SK-N-DZ (cell line): Measurements from ENCODE around the gene HLA-B.
"Not testable (repeated sequence)": the region's sequence is repeated elsewhere in the genome, so short reads cannot be mapped to it uniquely, and the experiment has no call there.

Experiments
- DNase-seq: peaks from one replicate; pipeline ENCODE4 v3.0.0-alpha.2; 2015; ENCODE audit warnings: low spot score

HLA-B gene

DNA sequence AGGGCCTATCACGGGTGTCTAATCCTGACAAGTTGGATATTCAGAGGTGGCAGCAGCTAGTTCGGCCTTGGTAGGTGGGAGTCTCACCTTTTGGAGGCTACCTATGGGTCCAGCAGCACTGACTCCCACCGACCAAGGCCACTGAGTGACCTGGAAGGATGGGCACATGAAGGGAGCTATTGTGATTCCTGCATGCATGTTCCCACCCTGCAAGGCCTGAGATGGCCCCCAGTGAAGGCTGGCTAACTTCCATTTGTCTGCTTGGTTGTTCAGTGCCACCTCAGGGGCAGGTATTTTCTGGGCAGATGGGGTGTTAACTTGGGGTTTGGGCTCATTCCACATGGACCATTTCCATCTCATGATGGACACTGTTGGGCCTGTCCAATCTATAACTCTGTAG lies 28.1 kb upstream of the HLA-B start:
- DNase-seq, result no peak

DNA sequence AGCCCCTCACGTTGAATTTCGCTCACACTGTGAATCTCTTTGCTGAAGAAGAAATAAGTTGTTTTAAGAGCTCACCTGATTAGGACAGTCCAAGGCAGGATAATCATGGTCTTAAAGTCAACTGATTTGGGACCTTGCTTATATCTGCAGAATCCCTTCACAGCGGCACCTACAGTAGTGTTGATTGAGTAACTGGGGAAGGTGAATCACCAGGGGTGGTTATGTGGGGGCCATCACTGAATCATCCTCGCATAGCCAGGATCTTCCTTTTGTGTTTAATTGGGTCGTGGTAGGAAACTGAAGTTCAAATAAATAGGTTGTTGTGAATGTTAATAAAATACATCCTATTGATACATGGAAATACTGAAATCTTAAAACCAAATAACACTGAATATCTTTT lies 26.2 kb upstream of the HLA-B start:
- DNase-seq, result no peak

- no peak for DNase-seq
Measured at GRCh38 chr6:31381666-31382065, 24.7 kb upstream of the HLA-B start.

DNA sequence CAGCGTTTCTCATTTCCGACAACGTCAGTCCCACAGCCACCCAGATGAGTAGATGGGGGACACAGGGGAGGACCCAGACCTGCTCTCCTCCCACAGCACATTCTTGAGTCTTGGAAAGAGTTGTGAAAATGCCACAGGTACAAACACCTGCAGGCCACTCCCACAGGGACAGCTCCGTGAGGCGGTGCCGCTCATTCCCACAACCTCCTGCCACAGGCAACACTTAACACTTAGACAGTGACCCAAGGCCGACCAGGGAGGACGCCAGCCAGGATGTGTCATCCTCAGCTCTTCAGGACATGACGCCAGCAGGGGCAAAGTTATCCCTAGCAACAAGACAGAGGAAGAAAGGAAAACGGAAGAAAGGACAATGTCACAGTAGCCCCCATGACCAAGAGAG lies 22.9 kb upstream of the HLA-B start:
- DNase-seq, result no peak

DNA sequence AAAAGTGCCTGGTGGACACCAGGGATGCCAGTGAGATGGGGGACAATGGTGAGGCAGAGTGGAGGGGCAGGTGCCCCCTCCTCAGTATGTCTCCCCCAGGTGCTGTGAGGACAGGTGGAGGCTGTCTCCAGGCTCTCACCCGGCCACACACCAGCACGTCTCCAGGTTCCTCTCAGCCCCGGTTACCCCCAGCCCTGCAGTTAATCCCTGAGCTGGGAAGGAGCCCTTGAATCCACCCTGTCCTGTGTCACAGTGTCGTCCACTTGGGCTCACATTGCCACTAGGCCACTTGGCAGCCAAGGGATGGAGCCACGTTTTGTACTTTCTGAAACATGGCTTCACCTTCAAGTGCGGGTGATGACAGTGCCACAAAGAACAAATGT lies 21.7 kb upstream of the HLA-B start:
- no peak for DNase-seq

GRCh38 chr6:31378062-31378720 lies 21.2 kb upstream of the HLA-B start:
- DNase-seq, result no peak

GRCh38 chr6:31377029-31377428 lies 20.1 kb upstream of the HLA-B start:
- no peak for DNase-seq

DNA sequence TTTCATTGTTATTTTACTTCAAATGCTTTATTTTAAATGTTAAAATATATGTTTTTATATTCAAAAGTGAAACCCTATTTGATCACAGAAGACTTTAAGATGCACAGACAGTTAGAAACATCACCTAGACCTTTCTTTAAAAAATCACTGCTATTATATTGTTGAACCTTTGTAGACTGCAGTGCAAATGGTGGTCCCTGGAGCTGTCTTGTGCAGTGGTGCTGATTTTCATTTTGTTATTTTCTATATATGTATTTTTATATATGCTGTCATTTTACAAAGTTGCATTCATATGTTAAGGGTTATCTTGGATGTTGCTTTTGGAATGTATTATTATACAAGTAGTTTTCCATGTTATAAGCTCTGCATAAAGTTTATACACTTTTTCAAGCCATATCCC lies 18.7 kb upstream of the HLA-B start:
- DNase-seq, result no peak

- not testable (repeated sequence) for DNase-seq
Measured at GRCh38 chr6:31374118-31374517, 17.1 kb upstream of the HLA-B start.

DNA sequence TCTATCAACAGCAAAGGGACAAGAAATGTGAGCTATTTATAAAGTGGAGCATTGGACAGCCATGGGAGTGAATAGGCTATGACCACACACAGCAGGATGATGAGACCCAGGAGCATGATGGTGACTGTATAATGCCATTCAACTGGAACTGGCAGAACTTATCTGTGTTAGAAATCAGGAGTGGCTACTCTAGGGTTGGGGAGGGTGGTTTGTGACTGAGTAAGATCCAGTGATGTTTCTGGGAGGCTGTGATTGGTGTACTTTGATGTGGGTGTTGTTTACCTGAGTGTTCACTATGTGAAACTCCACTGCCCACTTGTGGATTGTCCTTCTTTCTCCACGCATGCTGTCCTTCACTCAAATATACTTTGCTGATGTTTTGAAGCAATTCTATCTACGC lies 11.5 kb upstream of the HLA-B start:
- no peak for DNase-seq

DNA sequence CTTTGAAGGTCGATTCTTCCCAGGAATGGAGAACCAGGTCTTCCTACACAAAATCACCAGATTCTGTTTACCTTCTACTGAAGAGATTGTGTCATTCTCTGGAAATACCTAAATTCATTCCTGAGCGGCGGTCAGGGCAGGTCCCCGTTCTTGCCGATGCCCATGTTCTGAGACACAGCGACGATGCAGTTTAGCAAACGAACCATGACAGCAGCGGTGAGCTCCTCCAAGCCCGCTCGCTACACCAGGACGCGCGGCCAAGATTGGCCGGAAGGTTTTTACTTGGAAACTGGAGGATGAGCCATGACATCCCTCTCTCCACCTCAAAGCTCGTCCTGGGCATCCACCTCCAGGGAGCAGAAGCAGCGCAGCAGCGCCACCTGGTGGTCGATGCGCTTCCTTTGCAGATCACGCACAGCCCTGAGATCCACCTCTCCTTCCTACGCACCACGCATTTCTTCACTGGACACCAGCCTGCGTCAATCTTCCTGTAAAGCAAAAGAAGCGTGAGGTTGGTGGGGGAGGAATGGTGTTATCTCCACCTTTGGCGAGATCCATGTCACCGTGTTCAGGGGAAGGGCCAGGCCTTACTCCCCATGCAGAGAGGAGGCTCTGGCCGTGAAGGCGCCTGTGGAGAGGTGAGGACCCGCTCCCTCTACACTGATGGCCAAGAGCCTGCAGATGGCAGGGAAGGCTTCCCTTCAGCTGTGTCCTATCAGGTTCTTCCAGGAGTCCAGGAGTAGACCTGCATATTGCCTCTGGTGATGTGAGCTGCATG lies 9.9 kb upstream of the HLA-B start:
- DNase-seq, result peak; percentile 77

- no peak for DNase-seq
Measured at GRCh38 chr6:31365864-31366263, 8.9 kb upstream of the HLA-B start.

DNA sequence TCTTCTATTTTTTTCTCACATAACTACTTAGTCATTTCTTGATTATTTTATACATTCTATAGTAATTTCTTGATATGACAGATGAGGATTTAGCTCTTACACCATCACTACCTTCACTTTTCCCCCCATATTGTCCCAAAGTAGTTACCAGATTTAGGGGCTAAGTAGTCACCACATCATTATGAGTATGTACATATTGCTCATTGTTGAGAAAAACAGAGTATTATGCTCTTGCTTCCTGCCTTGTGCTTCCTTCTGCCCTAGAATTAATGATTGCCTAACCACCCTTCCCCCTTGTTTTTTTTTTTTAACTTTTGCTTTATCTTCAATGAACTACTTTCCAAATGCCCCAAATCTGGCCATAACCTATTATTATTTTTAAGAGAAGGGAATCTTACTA lies 6.8 kb upstream of the HLA-B start:
- no peak for DNase-seq

DNA sequence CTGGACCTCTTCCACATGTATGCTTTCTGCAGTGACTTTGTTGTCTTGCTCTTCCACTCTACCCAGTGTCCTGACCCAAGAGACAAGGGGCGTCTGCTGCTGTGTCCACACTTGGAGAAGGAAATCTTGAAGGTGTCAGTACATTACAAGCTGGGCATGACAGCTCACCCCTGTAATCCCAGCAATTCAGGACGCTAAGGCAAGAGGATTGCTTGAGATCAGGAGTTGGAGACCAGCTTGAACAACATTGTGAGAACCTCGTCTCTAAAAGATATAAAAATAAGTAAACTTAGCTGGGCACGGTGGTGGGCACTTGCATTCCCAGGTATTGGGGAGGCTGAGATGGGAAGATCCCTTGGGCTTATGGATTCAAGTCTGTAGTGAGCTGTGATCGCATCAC lies 5.8 kb upstream of the HLA-B start:
- no peak for DNase-seq

DNA sequence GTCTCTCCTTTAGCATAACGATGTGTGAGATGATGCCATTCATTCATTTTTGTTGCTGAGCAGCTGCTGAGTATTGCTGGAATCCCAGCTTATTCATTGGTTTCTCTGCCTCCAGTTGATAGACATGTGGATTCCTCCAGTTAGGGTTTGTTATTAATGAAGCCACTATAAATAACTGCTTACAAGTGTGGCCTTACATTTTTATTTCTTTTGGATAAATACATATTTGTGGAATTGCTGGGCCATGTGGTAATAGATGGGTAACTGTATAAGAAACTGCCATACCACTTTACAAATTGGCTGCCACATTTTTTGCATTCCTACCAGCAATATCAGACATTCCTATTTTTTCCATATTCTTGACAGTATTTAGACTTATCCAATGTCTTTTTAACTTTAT lies 2.6 kb upstream of the HLA-B start:
- no peak for DNase-seq

DNA sequence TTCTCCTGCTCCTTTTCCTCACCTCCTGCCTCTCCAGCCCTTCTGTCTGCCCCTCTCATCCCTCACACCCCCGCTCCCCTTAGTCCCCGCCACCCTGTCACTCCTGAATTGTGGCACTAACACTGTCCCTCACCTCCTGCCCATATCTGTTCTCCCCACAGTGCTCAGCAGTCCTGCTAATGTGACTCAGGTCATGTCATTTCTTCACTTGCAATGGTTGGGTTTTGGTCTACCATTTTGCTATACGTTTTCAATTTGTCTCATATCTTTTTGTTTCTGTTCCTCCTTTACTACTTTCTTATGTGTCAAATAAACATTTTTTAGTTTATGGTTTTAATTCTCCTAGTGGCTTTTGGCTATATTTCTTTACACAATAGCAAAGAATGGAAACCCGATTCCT lies 1.3 kb upstream of the HLA-B start:
- DNase-seq, result no peak

DNA sequence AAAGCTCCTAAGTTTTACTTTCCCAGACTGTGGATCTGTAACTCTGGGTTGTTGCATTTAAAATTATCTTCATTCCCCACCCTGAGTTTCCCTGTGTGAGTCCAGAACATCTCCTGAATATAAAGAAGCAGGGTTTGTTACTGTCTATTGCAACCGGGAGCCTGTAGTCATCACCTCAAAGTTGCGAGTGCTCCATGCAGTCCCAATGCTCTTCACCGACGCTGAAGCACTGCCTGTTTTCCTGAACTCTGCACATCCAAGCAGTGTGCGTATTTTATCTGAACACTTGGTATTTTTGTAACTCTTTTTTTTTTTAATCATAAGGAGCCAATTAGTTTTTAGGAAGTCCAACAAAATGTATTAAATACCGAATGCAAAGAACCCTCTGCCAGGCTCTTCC lies 907 bp upstream of the HLA-B start:
- no peak for DNase-seq

- DNase-seq, result no peak
Measured at GRCh38 chr6:31356216-31356945, 598 bp downstream of the HLA-B start.

DNA sequence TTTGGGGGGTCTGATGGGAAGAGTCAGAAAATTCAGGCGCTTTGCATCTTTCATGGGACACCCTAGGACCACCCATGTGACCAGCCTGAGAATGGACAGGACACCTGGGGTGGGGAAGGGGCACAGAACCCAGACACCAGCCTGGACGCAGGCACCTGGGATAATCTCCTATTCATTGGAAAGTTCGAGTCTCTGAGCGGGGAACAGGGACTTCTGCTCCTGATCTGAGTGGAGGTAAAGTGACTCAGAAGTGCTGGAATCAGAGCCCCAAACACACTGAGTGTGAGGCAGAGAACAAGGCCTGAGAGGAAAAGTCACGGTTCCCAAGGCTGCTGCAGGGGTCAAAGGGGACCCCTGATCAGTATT lies 1.4 kb downstream of the HLA-B start:
- no peak for DNase-seq

GRCh38 chr6:31354864-31355582 lies 2.0 kb downstream of the HLA-B start:
- DNase-seq, result no peak

DNA sequence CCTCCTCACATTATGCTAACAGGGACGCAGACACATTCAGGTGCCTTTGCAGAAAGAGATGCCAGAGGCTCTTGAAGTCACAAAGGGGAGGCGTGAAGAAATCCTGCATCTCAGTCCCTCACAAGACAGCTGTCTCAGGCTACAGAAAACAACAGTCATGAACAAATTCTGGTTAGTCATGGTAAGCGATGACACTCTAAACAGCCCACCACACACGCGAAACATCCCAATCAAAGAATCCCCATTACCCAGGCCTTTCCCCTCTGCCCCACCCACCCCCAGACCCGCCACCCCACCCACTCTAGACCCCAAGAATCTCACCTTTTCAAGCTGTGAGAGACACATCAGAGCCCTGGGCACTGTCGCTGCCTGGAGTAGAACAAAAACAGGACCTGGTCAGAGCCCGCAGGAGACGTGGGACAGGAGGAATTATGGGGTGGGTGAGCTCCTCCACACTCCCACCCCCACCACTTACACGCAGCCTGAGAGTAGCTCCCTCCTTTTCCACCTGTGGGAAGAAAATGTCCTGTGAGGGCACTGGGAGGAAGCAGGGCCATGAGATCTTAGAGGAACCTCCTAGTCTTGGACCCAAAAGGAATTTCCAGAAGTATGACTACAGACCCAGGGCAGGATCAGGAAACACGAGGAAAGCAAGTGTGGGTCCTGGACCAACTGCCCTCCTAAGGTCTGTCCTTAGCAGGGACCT lies 2.7 kb downstream of the HLA-B start:
- DNase-seq, result no peak
